Ureter (tissue), 1 donor: ENCODE data around the gene H3-3A. TPM values are rescaled to one million over a fixed set of nuclear protein-coding genes. Genes with fewer than 3 reads are reported as not detected.
A peak's percentile ranks its signal among the peaks of the same experiment; 100 is the strongest.

ENCODE experiments used
- DNase-seq: peaks from one replicate; pipeline ENCODE4 v3.0.0-alpha.2; 2020; ENCODE audit warnings: low spot score
- total RNA-seq: library from RNA; stranded (reverse); gene quantifications from one replicate; pipeline ENCODE4 v1.2.4, GENCODE V29; 2023
- donor health status: DM: yes; HTN: yes; CAD: no.

The H3-3A gene
- 501 TPM for total RNA-seq

- peak; percentile 99 for DNase-seq
Measured at GRCh38 chr1:226062558-226063223, at the start of gene H3-3A. Gene H3-3A (plus strand): TSS chr1:226062716. CDS start chr1:226064352, 1,636 bp downstream.

GRCh38 chr1:226017070-226017469 is 45.4 kb upstream of the H3-3A start:
- no peak for DNase-seq

DNA sequence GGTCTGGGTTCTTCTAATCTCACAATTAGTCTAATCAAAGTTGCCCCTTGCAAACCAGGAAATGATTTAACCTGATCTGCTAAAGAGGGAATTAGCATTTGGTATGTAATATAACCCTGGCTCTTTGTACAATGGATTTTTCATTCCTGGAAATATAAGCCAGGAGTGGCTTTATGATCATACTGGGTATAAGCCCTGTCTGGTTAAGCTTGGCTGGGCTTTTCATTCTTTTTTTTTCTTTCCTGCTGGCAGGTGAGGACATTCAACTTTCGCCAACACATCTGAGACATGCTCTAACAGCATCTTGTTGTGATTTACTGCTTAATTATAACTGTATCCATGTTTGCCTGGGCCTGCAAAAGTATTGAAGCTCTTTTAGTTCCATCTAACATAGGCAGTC is 42.9 kb upstream of the H3-3A start:
- DNase-seq: no peak

GRCh38 chr1:226021401-226021800 is 41.1 kb upstream of the H3-3A start:
- DNase-seq: no peak

GRCh38 chr1:226021801-226022200 is 40.7 kb upstream of the H3-3A start:
- DNase-seq: no peak

DNA sequence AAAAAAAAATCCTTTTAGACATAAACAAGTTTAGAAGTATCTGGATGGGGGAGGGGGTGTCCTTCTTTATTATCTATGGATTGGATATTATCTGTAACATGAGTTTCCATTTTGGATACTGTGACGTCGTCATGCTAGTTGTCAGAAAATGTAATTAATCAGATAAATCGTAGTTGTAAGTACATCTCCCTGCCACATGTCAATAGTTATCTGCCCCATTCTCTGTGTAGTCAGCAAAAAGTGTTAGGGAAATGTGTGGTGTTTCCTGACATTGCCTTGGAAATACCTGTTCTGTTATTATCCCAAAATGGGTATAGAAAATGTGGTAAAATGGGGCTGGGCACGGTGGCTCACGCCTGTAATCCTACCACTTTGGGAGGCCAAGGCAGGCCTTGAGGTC is 38.8 kb upstream of the H3-3A start:
- DNase-seq: no peak

- DNase-seq: no peak
Measured at GRCh38 chr1:226026833-226027232, 35.7 kb upstream of the H3-3A start.

DNA sequence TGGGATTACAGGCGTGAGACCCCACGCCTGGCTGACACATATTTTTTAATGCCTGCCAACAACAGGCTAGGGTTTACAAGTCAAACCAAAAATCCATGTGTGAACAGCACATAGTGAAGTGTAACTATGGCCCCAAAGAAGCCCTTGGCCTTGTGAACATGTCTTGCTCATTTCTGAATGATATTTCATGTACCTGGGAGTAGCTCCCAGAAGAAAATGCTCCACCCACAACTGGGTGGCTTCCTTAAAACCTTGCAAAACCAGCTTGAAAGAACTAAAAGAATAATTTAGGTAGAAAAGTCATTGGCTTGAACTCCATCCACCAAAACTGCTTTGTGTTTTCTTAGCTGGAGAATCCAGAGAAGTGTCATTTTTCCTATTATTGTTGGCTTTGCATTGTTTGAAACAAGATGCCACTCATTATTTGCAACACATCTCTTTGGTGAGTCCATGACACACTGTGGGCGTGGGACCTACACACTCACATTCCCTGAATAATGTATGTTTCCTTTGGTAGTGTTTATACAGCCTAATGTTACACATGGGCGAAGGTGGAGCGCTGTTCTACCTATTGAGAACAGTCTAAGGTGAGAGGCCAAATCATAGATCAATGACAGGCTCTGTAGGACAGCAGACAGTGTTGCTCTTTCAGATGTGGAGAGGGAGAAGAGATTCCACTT is 34.8 kb upstream of the H3-3A start:
- no peak for DNase-seq

DNA sequence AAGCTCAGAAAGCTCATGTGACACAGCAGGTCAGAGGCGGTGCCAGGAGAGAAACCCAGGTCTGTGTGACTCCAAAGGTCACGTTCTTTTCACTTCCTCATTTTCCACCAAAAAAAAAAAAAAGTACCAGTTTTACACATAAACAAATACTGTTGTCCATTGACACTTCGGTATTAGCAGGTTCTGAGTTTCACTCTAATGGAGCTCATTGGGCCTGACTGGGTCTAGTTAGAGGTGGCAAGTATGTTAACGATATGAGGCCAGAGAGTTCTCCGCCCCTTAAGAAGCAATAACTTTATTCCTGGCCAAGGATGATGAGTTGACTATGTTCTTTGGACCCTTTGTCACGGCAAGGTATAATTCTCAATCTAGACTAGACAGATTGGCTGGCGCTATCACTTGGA is 33.4 kb upstream of the H3-3A start:
- no peak for DNase-seq

- DNase-seq: no peak
Measured at GRCh38 chr1:226029568-226030225, 32.8 kb upstream of the H3-3A start.

DNA sequence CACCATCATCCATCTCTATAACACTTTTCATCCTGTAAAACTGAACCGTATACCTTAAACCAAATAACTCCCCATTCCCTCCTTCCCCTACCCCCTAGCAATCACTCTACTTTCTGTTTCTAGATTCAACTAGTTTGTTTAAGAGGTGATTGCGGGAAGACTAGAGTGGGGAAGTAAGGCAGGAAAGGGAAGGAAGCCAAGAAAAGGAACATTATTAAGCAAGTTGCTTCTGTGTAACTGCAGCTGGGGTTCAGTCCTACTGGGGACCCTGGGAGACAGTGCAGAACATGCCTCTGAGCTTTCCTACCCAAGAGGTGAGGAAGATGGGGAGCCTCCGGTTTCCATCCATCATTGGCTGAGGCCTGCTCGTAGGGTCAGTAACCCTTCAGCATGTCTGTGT is 28.9 kb upstream of the H3-3A start:
- no peak for DNase-seq

DNA sequence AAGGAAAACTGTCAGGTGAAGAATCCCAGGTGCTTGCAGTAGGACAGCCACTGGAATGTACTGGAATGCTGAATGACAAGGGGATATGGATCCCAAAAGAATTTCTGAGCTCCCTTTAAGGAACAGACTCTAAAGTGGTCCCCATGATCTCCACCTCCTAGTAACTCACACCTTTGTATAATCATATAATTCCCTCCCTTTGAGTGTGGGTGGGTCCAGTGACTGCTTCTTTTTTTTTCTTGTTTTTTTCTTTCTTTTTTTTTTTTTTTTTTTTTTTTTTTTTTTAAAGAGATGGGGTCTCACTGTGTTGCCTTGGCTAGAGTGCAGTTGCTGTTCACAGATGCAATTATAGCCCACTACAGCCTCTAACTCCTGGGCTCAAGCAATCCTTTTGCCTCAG is 28.5 kb upstream of the H3-3A start:
- no peak for DNase-seq

- DNase-seq: peak; percentile 83
Measured at GRCh38 chr1:226034482-226034881, 28.0 kb upstream of the H3-3A start.

- DNase-seq: no peak
Measured at GRCh38 chr1:226035915-226036314, 26.6 kb upstream of the H3-3A start.

GRCh38 chr1:226038661-226039060 is 23.9 kb upstream of the H3-3A start:
- no peak for DNase-seq

GRCh38 chr1:226041419-226041818 is 21.1 kb upstream of the H3-3A start:
- DNase-seq: no peak

- DNase-seq: no peak
Measured at GRCh38 chr1:226044514-226045101, 17.9 kb upstream of the H3-3A start.

- no peak for DNase-seq
Measured at GRCh38 chr1:226046240-226046639, 16.3 kb upstream of the H3-3A start.

DNA sequence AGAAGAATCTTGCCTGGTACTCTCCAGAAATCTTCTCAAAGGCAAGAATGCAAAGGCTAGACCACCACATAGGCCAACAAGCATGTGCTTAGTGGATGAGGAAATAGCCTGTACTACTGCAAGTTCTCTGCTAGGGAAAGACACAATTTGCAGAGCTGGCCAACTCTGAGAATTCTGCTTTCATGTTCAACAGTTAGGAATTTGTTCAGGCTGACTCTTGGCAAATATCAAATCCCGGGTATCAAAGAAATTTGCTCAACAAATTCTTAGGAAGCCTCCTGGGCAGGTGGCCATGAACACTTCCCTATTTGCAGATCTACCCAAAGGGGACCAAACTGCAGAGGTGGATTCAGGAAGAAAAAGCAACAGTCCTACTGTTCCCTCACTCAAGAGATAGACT is 15.0 kb upstream of the H3-3A start:
- DNase-seq: no peak

DNA sequence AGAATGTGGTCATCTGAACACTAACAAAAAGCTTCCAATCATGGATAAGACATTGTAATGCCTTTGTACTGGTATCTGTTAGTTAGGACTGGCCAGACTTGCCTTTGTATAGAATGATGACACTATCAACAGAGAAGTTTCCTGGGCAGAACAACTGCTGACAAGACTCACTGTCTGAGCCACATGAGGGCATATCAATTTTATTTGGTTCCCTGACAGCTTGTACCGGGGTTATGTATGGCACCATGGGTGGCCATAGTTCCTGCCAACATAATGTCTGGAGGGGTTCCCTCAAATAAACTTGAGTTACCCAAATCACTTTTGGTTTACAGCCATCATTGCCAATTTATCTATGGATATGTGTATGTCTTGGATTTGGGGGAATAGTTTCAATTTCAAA is 13.6 kb upstream of the H3-3A start:
- DNase-seq: no peak

DNA sequence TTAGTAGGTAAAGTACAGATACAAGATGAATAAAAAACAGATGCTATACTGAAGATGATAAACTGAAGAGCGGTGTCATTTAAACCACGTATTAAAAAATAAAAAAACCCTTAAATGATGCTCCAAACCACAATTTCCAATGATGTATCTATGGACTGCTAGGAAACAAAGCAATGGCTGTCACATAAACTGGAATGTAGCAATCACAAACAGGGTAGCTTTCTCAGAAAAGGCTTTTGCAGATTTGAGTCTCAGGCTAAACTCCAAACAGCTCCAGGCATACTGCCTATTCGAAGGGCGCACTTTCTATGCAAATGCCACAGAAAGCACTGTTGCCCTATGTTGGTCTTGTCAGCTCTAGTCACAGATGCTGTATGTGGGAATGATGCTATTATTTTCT is 12.4 kb upstream of the H3-3A start:
- DNase-seq: no peak

DNA sequence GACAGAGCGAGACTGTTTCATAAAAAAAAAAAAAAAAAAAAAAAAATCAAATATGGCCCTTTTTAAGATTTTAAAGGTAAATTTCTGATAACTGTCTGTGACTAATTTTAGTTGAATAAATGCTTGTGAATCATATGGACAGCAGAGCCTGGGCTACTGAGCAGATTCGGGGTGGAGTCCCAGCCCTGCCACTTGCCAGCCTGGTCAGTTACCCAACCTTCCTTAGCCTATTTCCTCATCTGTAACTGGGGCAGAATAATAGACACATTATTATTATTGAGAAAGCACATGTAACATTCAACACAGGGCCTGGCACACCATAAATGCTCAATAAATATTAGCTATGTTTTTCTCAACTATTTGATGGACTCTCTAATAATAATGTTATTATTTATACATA is 11.2 kb upstream of the H3-3A start:
- DNase-seq: no peak

- no peak for DNase-seq
Measured at GRCh38 chr1:226052061-226052460, 10.5 kb upstream of the H3-3A start.
